ENCODE data around the gene PAX7.
"Not testable (repeated sequence)": the region's sequence is repeated elsewhere in the genome, so short reads cannot be mapped to it uniquely, and the experiment has no call there.

PAX7 gene

GRCh38 chr1:18734461-18735223 lies 104.0 kb downstream of the PAX7 start:
- no peak for DNase-seq

GRCh38 chr1:18735224-18735997 lies 104.8 kb downstream of the PAX7 start:
- no peak for DNase-seq

GRCh38 chr1:18736958-18737357 lies 106.3 kb downstream of the PAX7 start:
- DNase-seq = no peak

GRCh38 chr1:18738126-18738525 lies 107.5 kb downstream of the PAX7 start:
- no peak for DNase-seq

GRCh38 chr1:18738617-18739016 lies 108.0 kb downstream of the PAX7 start:
- DNase-seq = no peak

GRCh38 chr1:18739408-18739807 lies 108.8 kb downstream of the PAX7 start:
- no peak for DNase-seq

GRCh38 chr1:18739897-18740296 lies 109.3 kb downstream of the PAX7 start:
- no peak for DNase-seq

- DNase-seq = no peak
Observed at GRCh38 chr1:18740617-18741016, 110.0 kb downstream of the PAX7 start.

- no peak for DNase-seq
Observed at GRCh38 chr1:18743233-18743632, 112.6 kb downstream of the PAX7 start.

- DNase-seq = not testable (repeated sequence)
Observed at GRCh38 chr1:18744381-18744780, 113.7 kb downstream of the PAX7 start.

- DNase-seq = no peak
Observed at GRCh38 chr1:18746981-18747380, 116.3 kb downstream of the PAX7 start.

GRCh38 chr1:18747671-18748070 lies 117.0 kb downstream of the PAX7 start:
- no peak for DNase-seq

GRCh38 chr1:18748435-18748834 lies 117.8 kb downstream of the PAX7 start:
- no peak for DNase-seq

- no peak for DNase-seq
Observed at GRCh38 chr1:18749569-18749968, 118.9 kb downstream of the PAX7 start.

GRCh38 chr1:18750600-18750999 lies 120.0 kb downstream of the PAX7 start:
- no peak for DNase-seq

GRCh38 chr1:18751425-18751824 lies 120.8 kb downstream of the PAX7 start:
- DNase-seq = no peak

GRCh38 chr1:18752409-18752808 lies 121.8 kb downstream of the PAX7 start:
- no peak for DNase-seq

- no peak for DNase-seq
Observed at GRCh38 chr1:18760156-18760555, 129.5 kb downstream of the PAX7 start.

- DNase-seq = no peak
Observed at GRCh38 chr1:18761948-18762840, 131.5 kb downstream of the PAX7 start.

GRCh38 chr1:18764362-18764761 lies 133.7 kb downstream of the PAX7 start:
- no peak for DNase-seq

- no peak for DNase-seq
Observed at GRCh38 chr1:18765725-18766124, 135.1 kb downstream of the PAX7 start.

- no peak for DNase-seq
Observed at GRCh38 chr1:18766328-18766727, 135.7 kb downstream of the PAX7 start.

- DNase-seq = not testable (repeated sequence)
Observed at GRCh38 chr1:18767576-18767975, 136.9 kb downstream of the PAX7 start.
